NK-92 treated with Interleukin-12 subunit alpha and Interleukin-12 subunit beta, amount 100 ng/mL, for 24 hours (cell line): ENCODE data around the gene MGST2.

Experiments used
- DNase-seq: peaks from one replicate; lab custom pipeline; 2025; lab: John Stamatoyannopoulos, UW

Gene MGST2

DNA sequence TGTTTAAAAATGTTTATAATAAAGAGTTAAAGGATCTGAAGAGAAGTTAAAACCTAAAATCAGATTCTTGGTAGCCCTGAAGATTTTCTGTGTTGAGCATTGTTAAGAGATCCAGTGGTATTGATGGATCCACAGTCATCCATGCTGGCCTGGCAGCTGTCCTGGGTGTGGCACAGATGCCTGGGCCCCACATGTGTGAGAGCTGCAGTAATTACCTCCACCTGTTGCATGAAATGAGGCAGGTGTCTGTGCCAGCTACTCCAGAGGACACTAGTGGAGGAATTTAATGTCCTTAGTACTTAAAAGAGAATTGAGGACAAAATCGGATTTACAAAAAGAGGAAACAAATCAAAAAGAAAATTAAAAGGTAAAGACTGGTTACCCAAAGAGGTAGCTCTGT is 44.0 kb downstream of the MGST2 start:
- no peak for DNase-seq

DNA sequence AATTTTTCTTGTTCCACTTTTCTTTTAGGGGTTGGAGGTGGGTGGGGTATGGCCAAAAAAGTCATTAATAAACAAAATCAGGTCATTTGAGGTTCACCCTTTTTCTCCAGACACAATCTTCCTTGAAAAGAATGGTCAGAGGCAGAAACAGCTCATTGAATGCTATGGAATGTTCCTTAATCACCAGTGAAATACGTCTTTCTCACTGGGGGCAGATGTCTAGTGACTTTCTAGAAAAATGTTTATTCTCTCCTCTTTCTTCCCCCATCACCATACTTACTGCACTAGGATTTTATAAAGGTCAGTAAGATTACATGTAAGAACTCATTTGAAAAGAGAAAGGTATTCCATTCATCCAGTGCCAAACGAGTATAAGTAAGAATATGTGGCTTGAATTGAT is 44.5 kb downstream of the MGST2 start:
- no peak for DNase-seq

DNA sequence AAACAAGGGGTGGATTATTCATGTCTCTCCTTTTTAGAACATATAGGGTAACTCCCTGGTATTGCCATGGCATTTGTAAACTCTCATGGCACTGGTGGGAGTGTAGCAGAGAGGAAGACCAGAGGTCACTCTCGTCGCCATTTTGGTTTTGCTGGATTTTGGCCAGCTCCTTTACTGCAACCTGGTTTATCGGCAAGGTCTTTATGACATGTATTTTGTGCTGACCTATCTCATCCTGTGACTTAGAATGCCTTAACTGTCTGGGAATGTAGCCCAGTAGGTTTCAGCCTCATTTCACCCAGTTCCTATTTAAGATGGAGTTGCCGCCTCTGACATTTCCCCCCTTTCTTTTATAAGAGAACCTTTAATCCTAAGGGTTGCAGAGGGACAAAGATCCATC is 45.8 kb downstream of the MGST2 start:
- no peak for DNase-seq

DNA sequence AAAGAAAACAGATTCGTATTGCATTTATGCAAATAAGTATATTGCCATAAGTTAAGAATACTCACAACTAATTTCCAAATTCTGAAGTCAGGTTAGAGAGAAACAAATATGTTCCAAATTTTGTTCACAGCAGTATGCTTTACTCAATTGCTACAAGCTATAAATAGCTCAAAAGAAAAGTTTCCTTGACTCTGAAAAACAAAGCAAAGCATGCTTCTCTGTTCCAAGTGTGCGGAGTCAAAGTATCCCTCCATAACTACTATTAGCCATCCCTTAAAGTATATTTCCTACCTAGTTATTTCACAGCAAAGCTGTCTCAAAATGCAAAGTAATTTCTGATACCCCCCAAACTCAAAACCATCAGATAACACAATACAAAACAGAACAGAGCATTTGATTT is 47.3 kb downstream of the MGST2 start:
- no peak for DNase-seq

DNA sequence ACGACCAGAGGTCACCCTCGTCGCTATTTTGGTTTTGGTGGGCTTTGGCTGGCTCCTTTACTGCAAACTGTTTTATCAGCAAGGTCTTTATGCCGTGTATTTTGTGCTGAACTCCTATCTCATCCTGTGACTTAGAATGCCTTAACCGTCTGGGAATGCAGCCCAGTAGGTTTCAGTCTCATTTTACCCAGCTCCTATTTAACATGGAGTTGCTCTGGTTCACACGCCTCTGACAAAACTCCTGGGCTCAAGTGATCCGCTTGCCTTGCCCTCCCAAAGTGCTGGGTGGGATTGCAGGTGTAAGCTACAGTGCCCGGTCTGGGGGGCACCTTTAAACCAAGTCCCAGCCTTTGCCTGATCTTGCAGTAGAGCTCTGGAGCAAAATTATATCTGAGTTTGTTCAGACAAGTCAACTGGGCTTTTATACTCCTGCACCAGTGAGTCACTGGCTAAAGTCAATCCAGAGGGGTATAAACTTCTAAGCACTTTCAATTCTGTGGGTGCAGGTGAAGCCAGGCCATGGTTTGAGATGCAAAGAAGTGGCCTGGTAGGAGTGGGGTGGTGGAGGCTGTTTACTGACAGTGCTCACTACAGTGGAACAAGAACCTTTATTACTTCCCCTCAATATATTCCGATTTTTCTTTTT is 50.2 kb downstream of the MGST2 start:
- DNase-seq, result no peak

DNA sequence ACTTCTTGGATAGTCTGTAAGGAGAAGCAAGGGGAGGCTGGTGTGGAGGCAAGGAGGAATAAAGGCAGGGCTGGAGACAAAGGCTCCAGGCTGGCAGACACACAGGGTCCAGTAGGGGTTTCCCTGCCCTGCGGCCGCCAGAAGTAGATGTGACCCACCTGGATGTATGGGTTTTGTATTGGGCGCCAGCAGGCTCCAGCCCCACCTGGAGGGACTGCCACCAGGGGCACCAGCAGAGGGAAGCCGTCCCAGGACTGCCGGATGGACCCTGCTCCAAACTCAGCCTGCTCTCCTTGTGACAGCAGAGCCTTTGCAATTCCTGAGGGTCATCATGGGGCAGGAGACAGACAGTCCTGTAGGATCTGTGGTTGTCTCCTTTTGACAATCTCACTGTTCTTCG is 52.7 kb downstream of the MGST2 start:
- DNase-seq, result no peak

DNA sequence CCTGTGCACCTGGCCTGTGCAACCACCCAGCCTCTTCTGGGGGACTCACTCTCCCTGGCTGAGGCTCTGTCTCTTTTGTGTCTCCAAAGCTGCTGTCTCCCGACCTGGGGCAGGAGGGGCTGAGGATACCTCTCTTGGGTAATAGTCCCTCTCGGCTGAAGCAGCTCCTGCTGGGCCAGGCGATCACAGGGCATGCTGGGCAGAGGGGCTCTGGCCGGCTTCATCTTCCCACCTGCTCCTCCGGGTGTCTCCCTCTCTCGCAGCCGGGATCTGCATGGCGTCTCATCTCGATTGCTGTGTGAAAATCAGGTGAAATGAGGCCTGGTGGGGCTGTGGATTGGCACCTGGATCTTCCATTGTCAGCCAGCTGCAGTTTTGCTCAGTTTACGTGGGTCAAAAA is 53.2 kb downstream of the MGST2 start:
- no peak for DNase-seq

DNA sequence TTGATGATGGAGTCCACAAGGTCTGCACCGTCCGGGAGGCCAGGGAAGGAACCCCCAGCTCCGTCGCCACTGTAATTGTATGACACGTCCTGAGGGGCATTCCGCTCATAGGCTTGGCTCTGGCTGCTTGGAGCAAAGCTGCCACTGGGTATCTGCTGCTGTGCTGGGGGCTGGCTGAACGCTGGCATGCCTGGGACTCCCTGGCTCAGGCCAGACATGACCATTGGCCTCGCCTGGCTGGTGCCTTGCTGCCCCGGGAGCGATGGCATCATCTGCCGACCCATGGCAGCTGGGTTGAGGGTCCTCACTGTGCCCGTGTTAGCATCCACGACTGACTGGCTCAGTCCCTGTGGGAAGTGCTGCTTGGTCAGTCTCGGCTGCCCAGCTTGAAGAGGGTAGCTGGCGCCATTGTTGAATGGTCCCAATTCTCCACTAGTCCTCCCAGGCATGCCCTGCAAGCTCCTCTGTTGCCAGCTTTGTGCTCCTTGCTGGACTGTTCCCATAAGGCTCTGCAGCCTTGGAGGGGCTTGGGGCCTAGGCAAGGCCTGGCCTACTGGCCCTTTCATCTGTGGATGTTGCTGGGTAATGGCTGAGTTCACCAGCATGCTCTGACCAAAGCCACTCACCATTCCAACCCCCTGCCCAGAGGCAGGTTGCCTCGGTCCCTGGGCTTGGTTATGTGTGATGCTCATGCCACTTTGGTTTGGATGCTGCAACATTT is 53.9 kb downstream of the MGST2 start:
- no peak for DNase-seq

DNA sequence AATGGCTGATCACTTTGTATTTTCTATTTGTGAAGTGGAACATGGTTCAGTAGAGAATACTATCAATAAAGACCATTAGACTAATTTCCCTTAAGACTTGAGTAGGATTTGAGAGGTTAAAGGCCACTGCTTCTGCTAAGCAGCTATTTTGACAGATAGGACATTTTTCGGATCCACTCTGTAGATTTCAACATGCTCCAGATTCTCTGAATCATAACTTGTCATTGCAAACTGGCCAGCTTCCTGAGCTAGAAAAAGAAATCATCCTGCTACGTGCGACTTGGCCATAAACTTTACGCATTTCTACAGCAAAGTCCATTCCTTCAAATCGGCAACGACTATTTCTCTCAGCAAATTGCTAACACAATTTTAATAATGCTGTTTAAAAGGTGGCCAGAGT is 55.2 kb downstream of the MGST2 start:
- no peak for DNase-seq

DNA sequence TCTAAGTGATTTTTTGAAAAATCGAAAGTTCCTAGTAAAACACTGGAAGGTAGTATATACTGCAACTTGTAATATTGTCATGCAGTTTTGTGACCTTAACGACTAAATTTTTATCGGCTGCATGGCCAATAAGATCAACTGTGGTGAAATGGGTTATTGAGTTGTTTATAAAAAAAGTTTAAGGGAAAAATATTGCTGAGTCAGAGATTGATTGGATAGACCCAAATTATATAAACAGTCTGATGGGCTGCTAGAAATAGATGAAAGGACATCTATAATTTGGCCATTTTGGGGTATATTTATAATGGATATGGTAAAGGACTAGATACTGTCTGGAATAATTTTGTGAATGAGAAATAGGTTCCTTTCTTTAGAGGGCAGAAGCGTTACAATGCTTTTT is 56.2 kb downstream of the MGST2 start:
- no peak for DNase-seq

DNA sequence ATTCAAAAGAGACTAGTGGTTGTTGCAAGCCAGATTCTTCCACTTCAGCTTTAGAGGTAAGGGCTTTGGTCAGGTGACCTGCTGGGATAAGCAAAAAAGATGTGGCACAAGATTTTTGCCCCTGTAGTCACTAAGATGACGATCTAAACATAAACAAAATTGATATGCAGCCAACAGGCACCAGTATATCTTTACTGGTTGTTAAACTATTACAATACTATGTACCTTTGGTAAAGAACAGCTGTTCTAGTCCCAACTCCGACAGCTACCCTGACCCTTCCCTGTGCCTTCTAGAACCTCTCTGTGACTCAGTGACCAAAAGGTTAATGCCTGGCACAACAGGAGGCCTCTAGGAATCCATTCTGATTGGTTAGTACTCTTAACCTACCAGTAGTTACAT is 59.6 kb downstream of the MGST2 start:
- no peak for DNase-seq

DNA sequence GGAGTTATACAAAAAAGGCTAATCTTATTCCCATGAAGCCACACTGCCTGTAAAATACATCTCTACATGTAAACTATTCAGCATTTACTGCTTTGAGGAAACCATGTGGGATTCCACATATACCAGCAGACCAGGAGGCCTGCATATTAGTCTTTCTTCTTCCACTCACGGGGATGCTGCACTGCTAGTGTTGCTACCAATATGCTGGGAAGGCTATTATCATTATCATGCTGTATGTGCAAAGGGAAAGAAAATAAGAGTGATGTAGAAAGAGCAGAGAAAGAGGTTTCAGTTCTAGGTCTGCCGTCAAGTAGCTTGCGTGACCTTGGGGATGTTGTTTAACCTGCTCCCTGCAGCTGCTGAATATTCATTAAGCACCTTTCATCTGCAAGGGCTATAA is 61.0 kb downstream of the MGST2 start:
- DNase-seq, result no peak

DNA sequence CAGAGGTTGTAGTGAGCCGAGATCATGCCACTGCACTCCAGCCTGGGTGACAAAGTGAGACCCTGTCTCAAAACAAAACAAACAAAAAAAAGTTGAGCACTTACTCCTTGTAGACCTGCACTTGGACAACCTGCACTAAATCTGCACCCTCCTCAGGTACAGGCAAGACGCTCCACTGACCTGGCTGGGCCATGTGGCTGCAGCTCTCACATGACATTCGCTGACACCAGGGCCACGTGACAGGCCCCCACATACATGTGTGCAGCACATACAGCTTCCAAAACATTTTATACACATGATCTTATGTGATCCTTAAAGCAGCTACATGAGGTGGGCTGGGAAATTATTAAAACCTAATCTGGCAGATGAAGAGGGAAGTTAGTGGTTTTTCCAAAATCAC is 62.5 kb downstream of the MGST2 start:
- DNase-seq, result no peak

DNA sequence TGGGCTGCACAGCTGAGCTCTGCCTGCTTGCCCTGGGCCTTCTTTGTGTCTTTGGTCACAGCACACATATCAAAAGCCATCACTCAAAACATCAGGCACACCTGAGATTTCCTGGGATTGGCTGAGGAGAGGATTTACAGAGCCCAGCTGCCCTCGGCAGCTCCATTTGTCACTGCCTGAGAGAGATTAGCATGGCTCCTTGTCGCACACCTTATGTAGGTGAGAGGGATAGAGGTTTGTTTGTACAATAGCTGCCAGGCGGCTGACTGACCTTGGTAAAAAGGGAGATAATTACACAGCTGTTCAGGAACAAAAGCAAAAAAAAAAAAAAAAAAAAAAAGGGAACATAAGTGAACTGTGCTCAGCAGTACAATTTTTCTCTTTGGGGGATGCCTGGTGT is 63.2 kb downstream of the MGST2 start:
- DNase-seq, result no peak

DNA sequence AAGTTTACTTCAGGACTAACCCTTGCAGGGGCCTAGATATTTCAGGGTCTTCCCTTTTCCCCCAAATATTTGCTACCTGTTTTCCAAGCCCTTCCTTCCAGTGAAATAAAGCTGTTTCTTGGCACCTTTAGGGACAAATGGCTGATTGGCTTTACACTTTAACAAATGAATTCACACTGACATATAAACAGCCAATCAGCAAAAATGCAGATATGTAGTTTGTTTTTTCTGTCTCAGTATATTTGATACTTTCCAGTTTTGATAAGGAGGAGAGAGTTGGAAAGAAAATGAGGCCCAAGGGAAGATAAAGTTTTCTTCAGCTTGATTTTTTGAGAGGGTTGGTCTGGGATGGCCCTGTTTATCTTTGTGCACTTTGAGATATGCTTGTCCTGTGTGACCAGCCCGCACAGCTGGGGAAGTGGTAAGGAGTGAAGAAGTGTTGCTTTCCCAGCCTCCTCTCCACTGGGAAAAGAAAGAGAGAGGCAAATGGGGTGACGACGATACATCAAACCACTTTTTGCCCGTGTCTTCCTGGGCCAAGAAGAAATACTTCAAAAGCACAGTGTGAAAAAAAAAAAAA is 67.5 kb downstream of the MGST2 start:
- DNase-seq, result no peak

DNA sequence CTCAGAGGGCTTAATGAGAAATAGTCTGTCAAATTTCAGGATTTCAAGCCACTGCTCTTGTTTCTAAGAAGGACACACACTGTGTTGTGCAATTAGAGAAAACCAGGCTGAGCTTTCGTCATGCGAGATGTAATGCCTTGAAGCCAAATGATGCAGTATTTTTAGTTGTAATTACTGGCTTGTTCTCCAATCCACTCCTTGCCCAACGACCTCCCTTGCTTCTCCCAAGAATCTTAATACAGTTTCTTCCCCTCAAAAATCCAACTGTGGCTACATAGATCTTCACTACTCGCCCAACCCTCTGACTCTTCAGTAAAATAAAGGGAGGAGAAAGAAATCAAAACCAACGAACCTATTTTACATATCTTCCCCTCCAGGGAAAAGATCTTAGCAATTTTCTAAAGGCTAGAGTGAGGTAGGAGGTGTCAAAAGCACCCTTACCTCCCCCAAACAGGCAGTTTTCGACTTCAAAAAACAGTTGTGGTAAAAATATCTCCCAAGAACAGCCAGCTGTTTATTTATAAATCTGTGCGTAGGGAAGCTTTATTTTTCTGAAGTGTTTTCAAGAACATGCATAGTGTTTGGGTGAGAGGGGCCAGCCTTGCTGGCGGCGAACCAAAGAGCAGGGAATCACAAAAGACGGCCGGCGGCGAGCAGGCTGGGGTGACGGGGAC is 68.7 kb downstream of the MGST2 start:
- DNase-seq, result no peak

DNA sequence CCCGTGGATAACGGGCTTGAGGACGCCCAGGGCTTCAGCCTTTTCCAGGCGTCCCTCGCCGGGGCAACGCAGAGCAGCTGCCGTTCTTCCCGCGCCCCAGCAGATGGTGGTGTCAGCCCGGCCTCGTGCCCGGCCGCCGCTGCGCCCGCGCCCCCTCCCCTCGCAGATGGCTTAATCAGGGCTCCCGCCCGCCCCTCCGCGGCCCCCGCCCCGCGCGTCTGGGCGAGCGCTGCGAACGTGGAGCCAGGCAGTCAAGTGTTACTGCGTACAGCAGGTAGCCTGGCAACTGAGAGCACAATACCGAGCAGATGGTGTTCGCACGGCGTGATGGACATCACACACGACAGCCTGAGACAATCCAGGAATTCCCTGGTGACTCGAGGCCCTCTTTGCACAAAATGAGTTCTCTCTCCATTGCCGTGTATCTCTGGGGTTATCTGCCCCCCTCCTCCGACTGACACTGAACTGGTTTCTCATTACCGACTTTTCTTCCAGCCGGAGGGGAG is 69.3 kb downstream of the MGST2 start:
- DNase-seq, result no peak

DNA sequence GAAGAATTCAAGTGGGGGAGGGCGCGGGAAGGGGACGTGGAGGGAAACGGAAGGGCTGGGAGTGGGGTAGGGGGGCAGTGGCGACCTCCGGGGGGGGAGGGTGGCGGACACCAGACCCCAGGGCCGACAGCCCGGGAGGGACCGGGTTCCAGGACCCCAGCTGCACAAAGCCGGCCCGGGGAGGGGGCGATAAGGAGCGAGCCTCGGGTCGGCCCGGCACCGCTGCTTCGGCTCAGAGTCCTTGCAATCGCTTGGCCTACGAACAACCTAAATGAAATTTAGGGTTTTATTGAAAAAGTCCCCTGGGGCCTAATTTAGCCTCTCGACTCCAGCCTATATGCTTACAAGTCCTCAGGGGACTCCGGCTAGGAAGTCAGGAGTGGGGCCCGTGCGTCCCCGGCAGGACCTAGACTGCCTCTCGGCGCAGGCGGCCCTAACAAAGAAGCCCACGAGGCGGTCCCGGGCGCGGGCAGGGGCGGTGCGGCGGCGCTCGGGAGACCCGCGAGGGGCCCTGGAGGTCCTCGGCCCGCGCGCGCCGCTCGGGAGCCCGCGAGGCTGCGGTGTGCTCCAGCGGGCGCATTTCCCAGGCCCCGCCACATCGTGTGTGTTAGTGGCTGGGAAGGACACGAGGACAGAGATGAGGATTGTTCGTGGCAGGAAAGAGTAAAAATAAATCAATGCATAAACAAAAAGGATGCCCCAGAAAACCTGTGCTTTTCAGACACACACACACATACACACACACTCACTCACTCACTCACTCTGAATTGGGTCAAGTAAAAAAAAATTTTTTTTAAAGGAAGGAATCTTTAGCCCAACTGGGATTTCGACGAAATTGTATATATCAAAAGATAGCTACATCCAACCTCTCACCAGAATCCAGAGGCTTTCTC is 70.0 kb downstream of the MGST2 start:
- DNase-seq, result no peak

DNA sequence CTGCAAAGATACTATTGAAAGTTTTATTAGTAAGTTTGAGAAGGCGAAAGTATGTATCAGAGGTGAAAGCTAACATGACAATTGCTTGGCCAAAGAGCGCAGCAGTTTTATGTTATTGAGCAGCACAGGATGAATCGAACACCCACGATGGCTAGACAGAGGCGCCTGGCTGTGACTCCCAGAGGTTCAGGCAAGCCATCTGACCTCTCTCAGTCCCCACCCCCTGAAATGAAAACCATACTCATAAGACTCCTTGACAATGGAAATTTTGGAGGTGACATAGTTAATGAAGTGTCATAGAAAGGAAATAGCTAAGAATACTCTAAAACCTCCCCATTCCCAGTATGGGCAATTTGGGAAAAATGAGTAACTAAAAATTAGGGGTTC is 70.6 kb downstream of the MGST2 start:
- DNase-seq, result no peak

DNA sequence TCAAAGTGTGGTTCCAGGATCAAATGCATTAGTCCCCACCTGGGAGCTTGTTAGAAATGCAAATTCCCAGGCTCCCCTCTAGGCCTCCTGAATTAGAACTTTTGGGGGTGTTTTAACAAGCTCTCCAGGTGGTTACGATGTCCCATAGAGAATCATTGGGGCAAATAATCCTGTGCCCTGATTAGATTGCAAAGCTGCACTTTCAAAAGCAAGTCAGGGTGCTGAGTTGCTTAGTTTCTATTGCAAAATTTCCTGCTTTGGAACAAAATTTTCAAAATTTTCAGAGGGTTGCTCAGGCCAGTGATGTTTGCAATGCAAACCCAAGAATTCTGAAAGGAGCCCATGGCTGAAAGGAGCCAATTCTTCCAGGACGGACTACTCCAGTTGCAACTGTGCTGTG is 71.0 kb downstream of the MGST2 start:
- no peak for DNase-seq

DNA sequence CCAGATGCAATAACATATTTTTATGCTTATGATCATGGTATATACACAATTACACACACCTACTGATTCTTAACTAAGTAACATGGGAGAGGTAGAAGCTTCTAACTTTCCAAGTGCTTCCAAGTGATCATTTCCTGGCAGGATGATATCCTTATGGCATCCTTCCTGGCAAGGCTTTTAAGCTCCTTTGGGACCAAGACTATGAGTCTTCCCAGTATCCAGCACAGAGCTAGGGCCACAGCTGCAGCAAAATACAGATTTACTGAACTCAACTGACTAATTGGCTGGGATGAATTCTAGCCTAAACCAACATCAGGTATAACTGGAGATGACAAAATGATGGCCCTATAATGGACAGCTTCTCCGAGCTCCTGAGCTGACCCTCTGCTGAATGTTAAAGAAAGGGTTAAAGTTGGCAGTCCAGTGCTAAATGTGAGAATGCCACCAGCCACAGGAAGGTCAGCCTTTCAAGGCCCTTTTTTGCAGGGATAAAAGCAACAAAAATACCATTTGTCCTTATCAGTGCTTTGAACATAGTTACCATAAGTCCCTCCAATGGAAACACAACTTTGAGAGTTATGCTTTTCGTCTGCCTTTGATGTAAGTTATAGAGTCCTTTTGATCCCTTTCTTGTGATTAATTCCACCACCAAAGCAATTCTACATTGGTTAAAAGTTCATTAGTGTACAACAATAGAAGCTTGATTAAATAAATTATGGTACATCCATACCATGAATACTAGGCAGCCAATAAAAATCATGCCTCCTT is 73.4 kb downstream of the MGST2 start:
- no peak for DNase-seq
